HG02870 (cell line): ENCODE measurements around the gene SRPK2.
"Not testable (repeated sequence)": the region's sequence is repeated elsewhere in the genome, so short reads cannot be mapped to it uniquely, and the experiment has no call there.

Source experiments
- ATAC-seq: cut with Tn5 transposase; IDR thresholded peaks from one replicate; pipeline ENCODE4 v1.9.1; 2021; ENCODE audit warnings: mild to moderate bottlenecking, moderate library complexity; ENCODE audit not compliant: unreplicated experiment

The SRPK2 gene

GRCh38 chr7:105345003-105345402, 43.7 kb downstream of the SRPK2 start:
- ATAC-seq = no peak

GRCh38 chr7:105339404-105340323, 49.1 kb downstream of the SRPK2 start:
- ATAC-seq = no peak

DNA sequence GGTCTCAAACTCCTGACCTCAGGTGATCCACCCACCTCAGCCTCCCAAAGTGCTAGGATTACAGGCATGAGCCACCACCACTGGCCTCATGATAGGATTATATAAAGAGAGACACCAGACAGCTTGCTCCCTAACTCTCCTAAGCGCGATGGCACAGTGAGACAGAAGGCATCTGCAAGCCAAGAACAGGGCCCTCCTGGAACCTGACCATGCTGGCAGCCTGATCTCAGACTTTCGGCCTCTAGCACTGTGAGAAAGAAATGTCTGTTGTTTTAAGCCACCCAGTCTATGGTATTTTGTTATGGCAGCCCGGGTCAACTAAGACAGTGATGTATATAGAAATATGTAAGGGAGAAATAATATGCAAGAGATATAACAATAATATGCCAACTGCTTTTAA, 51.2 kb downstream of the SRPK2 start:
- ATAC-seq = no peak

- no peak for ATAC-seq
Measured at GRCh38 chr7:105336009-105336408, 52.7 kb downstream of the SRPK2 start.

DNA sequence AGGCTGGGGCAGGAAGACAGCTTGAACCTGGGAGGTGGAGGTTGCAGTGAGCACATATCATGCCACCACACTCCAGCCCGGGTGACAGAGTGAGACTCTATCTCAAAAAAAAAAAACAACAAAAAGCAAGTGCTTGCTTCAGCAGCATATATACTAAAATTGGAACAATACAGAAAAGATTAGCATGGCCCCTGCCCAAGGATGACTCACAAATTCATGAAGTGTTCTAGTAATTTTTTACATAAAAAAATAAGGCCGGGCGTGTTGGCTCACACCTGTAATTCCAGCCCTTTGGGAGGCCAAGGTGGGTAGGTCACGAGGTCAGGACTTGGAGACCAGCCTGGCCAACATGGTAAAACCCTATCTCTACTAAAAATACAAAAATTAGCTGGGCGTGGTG, 56.1 kb downstream of the SRPK2 start:
- not testable (repeated sequence) for ATAC-seq

GRCh38 chr7:105330526-105330925, 58.2 kb downstream of the SRPK2 start:
- no peak for ATAC-seq

GRCh38 chr7:105327201-105327600, 61.5 kb downstream of the SRPK2 start:
- ATAC-seq = no peak

- ATAC-seq = peak; percentile 72
Measured at GRCh38 chr7:105325216-105325904, 63.4 kb downstream of the SRPK2 start.

GRCh38 chr7:105324606-105325005, 64.1 kb downstream of the SRPK2 start:
- ATAC-seq = not testable (repeated sequence)

GRCh38 chr7:105323366-105323765, 65.4 kb downstream of the SRPK2 start:
- ATAC-seq = no peak

- ATAC-seq = no peak
Measured at GRCh38 chr7:105322655-105323277, 66.0 kb downstream of the SRPK2 start.

DNA sequence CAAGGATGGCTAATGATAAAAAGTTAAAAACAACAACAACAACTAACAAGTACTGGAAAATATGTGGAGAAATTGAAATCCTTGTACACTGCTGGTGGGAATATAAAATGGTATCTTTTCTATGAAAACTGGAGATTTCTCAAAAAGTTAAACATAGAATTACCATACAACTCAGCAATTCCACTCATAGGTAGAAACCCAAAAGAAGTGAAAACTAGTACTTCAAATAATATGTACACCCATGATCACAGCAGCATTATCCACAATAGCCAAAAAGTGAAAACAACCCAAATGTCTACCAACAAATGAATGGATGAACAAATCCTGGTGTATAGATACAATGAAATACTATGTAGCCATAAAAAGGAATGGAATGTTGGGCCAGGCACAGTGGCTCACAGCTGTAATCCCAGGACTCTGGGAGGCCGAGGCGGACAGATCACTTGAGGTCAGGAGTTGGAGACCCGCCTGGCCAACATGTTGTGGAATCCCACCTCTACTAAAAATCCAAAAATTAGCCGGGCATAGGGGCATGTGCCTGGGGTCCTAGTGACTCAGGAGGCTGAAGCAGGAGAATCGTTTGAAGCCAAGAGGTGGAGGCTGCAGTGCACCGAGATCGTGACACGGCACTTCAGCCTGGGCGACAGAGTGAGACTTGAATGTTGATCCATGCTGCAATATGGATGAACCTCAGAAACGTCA, 66.8 kb downstream of the SRPK2 start:
- ATAC-seq = no peak

DNA sequence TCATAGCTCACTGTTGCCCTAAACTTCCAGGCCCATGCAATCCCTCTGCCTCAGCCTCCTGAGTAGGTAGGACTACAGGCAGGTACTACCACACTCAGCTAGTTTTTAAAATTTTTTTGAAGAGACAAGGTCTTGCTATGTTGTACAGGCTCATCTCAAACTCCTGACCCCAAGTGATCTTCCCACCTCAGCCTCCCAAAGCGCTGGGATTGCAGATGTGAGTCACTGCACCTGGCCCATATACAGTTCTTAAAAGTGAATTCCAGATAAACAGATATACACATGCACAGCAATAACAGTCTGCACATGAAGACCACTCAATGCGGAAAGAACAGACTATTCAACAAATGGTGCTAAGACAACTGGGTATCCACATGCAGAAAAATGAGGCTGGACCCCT, 67.8 kb downstream of the SRPK2 start:
- no peak for ATAC-seq

DNA sequence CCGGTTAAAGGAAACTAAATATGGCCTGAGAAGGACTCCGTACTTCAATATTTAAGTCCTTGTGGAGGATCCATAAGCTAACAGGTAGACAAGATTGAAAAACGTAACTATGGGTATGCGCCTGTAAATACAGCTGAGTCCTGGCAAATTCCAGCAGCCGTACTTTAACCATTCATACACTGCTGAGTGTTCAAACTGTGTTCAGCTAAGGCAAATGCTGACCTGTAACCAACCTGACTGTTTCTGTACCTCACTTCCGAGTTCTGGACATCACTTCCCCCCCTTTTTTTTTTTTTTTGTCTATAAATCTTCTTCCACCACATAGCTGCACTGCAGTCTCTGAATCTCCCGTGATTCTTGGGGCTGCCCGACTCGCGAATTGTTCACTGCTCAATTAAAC, 69.1 kb downstream of the SRPK2 start:
- no peak for ATAC-seq

- ATAC-seq = no peak
Measured at GRCh38 chr7:105316578-105317344, 72.0 kb downstream of the SRPK2 start.

GRCh38 chr7:105315357-105315756, 73.4 kb downstream of the SRPK2 start:
- ATAC-seq = no peak

GRCh38 chr7:105309235-105310169, 79.2 kb downstream of the SRPK2 start:
- ATAC-seq = peak; percentile 51

GRCh38 chr7:105307163-105307672, 81.5 kb downstream of the SRPK2 start:
- ATAC-seq = no peak

DNA sequence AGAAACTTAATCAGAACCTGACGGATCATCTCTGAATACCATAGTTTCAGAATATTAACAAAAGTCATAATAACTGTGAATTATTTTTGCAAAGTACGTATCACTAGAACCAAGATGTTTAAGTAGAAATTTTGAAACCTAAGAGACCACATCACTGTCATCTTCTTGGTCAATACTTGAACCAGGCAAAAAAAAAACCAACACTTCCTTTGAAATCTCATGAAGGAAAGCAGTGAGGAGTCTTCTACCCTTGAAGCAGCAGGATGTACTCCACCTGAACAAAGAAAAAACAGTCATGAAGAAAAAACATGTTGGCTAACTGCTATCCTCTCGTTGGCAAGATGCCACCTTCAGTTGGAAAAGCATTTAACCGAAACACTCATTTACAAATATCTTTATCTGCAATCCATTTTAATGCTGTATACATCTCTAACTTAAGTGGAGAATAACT, 82.4 kb downstream of the SRPK2 start:
- ATAC-seq = no peak
